Activated T-cell treated with anti-CD3 and anti-CD28 coated beads, Interleukin-2, amount 50 U/mL, for 1 hour (primary cell): ENCODE measurements around the gene MAGEA4.

Source experiments
- DNase-seq: peaks from one replicate; pipeline ENCODE4 v3.0.0-alpha.2; 2020

The MAGEA4 gene

GRCh38 chrX:151929126-151929525 is 16.4 kb downstream of the MAGEA4 start:
- no peak for DNase-seq

GRCh38 chrX:151935358-151935757 is 22.7 kb downstream of the MAGEA4 start:
- DNase-seq, result no peak

GRCh38 chrX:151938172-151938571 is 25.5 kb downstream of the MAGEA4 start:
- no peak for DNase-seq

GRCh38 chrX:151954730-151955129 is 42.0 kb downstream of the MAGEA4 start:
- DNase-seq, result no peak

GRCh38 chrX:151958101-151958500 is 45.4 kb downstream of the MAGEA4 start:
- no peak for DNase-seq

- DNase-seq, result no peak
These were observed 49.3 kb downstream of the MAGEA4 start for GRCh38 chrX:151962034-151962433.

- no peak for DNase-seq
These were observed 53.5 kb downstream of the MAGEA4 start for GRCh38 chrX:151966236-151966635.

GRCh38 chrX:151970027-151970426 is 57.3 kb downstream of the MAGEA4 start:
- no peak for DNase-seq

GRCh38 chrX:151970661-151971060 is 58.0 kb downstream of the MAGEA4 start:
- no peak for DNase-seq

- DNase-seq, result no peak
These were observed 60.5 kb downstream of the MAGEA4 start for GRCh38 chrX:151973060-151973661.

- DNase-seq, result no peak
These were observed 61.2 kb downstream of the MAGEA4 start for GRCh38 chrX:151973851-151974335.
